Peyer's patch (tissue), 4 donors: ENCODE data around the gene PSPH.

ENCODE experiments used
- POLR2A ChIP-seq, 2 donors: fragments of 450-650 bp; IDR thresholded peaks; one replicate each; pipeline ENCODE4 v1.5.1; 2017; ENCODE audit warnings: antibody characterized with exemption in 2 of 2, mild to moderate bottlenecking in 2 of 2, moderate library complexity in 2 of 2
- TF ChIP-seq, protein P1 (sequence below), 6 experiments: fragments of 450-650 bp in 4 of 6; fragments of 200-600 bp in 2 of 6; sonication (generic) in 1 of 6; IDR thresholded peaks; one replicate each; pipeline ENCODE4 v1.5.1; 2017 to 2019; ENCODE audit warnings: antibody characterized with exemption in 6 of 6, mild to moderate bottlenecking in 3 of 6, moderate library complexity in 1 of 6

DNA sequence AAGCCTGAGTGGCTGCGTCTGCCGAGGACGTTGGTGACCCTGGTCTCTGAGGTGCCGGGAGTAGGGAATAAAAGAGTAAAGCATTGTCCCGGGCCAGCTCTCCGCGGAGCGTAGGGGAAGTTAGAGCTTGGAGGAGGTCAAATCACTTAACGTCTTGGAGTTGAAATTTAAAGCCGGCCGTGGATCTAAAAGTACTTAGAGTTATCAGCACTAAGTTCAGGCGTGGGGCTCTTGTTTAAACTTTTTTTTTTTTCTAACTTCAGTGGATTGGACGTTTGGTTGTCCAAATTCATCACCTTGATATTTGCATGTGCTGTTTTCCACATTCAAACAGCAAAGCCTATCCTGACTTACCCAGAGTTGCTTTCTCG is 86.2 kb downstream of the PSPH start:
- TF ChIP-seq, protein P1, sequence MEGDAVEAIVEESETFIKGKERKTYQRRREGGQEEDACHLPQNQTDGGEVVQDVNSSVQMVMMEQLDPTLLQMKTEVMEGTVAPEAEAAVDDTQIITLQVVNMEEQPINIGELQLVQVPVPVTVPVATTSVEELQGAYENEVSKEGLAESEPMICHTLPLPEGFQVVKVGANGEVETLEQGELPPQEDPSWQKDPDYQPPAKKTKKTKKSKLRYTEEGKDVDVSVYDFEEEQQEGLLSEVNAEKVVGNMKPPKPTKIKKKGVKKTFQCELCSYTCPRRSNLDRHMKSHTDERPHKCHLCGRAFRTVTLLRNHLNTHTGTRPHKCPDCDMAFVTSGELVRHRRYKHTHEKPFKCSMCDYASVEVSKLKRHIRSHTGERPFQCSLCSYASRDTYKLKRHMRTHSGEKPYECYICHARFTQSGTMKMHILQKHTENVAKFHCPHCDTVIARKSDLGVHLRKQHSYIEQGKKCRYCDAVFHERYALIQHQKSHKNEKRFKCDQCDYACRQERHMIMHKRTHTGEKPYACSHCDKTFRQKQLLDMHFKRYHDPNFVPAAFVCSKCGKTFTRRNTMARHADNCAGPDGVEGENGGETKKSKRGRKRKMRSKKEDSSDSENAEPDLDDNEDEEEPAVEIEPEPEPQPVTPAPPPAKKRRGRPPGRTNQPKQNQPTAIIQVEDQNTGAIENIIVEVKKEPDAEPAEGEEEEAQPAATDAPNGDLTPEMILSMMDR (IDR thresholded peaks at IDR 0.05), result peak in 1 of 6 experiments; percentile 11
- TF ChIP-seq POLR2A (IDR thresholded peaks at IDR 0.05), result no peak
